Endothelial cell of coronary artery (primary cell): ENCODE data around the gene CTDSP1. TPM values are rescaled to one million over a fixed set of nuclear protein-coding genes. Genes with fewer than 3 reads are reported as not detected.

Source experiments
- total RNA-seq: library from RNA; depleted of rRNA; stranded (reverse); fragments of >200 nt; gene quantifications from 2 replicates; pipeline ENCODE4 v1.2.3, GENCODE V29; 2014

Gene CTDSP1
- 34.9 and 66.9 TPM in 2 replicates for total RNA-seq

DNA sequence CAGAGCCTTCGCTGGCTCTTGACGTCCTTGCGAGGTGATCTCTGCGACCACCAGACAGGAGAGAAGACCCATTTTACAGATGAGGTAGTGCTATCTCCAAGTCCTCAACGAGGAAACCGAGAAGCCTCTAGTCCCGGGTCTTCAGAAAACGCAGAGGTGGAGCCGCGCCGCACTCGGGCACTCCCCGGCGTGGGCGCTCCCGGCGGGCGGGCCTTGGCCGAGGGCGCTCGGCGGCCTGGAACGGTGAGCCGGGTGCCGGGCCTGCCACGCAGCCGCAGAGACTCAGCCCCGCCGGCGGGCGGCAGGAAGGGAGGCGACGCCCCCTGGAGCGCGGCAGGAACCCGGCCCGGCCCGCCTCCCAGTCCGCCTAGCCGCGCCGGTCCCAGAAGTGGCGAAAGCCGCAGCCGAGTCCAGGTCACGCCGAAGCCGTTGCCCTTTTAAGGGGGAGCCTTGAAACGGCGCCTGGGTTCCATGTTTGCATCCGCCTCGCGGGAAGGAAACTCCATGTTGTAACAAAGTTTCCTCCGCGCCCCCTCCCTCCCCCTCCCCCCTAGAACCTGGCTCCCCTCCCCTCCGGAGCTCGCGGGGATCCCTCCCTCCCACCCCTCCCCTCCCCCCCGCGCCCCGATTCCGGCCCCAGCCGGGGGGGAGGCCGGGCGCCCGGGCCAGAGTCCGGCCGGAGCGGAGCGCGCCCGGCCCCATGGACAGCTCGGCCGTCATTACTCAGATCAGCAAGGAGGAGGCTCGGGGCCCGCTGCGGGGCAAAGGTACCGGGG, at the start of gene CTDSP1:
Gene CTDSP1 (plus strand): TSS at position 478 of the 776 bp plus-strand sequence. CDS start 223 bp downstream, at position 701.

GRCh38 chr2:218381916-218382366, 17.7 kb upstream of the CTDSP1 start, which contains the start of gene SLC11A1:
SLC11A1 (plus strand) TSS chr2:218382273; CDS start chr2:218382369, 96 bp downstream.

GRCh38 chr2:218418717-218419458, 19.2 kb downstream of the CTDSP1 start, which contains the start of gene VIL1:
VIL1 (plus strand) TSS chr2:218419123; CDS start chr2:218423779, 4,656 bp downstream.

Other genes starting within 250 kb of the CTDSP1 start
- gene CXCR1, start 232.9 kb upstream of the CTDSP1 start, total RNA-seq: not detected in 2 replicates
- gene ARPC2, start 182.7 kb upstream of the CTDSP1 start, total RNA-seq: 413 and 416 TPM in 2 replicates
- gene GPBAR1, start 138.9 kb upstream of the CTDSP1 start, total RNA-seq: under 0.01 TPM in 1 of 2 replicates, not detected in the other
- gene AAMP, start 129.7 kb upstream of the CTDSP1 start, total RNA-seq: 145 and 146 TPM in 2 replicates
- 12.1 and 13.6 TPM in 2 replicates for gene PNKD, start 129.3 kb upstream of the CTDSP1 start, total RNA-seq
- gene TMBIM1, start 107.4 kb upstream of the CTDSP1 start, total RNA-seq: 118 and 151 TPM in 2 replicates
- not detected in 2 replicates for gene CATIP, start 43.0 kb upstream of the CTDSP1 start, total RNA-seq
- under 0.01 and 0.19 TPM in 2 replicates for gene SLC11A1, start 17.6 kb upstream of the CTDSP1 start, total RNA-seq
- not detected in 2 replicates for gene VIL1, start 19.3 kb downstream of the CTDSP1 start, total RNA-seq
- gene USP37, start 168.5 kb downstream of the CTDSP1 start, total RNA-seq: 7.7 and 10.4 TPM in 2 replicates
- 33.5 and 42.1 TPM in 2 replicates for gene CNOT9, start 169.0 kb downstream of the CTDSP1 start, total RNA-seq
- gene PLCD4, start 208.0 kb downstream of the CTDSP1 start, total RNA-seq: 0.85 and 1.6 TPM in 2 replicates